Right renal pelvis (tissue), 4 donors: ENCODE data around the gene EXOC2. TPM values are rescaled to one million over a fixed set of nuclear protein-coding genes. Genes with fewer than 3 reads are reported as not detected.

Experiments
- DNase-seq, 4 donors: peaks; one replicate each; pipeline ENCODE4 v3.0.0-alpha.2; 2013; ENCODE audit warnings: low read depth in 4 of 4, low spot score in 3 of 4, missing footprints in 1 of 4
- polyA plus RNA-seq, 4 donors: library from polyadenylated mRNA; unstranded; fragments of 120-200 nt; gene quantifications; one replicate each; pipeline ENCODE4 v1.2.1, GENCODE V29; 2013; ENCODE audit not compliant: insufficient read length in 4 of 4

EXOC2 gene
- polyA plus RNA-seq, 4 donors = 22.3 to 26.1 (median 24.8) TPM

GRCh38 chr6:504446-504980 lies 188.4 kb downstream of the EXOC2 start:
- DNase-seq = no peak

DNA sequence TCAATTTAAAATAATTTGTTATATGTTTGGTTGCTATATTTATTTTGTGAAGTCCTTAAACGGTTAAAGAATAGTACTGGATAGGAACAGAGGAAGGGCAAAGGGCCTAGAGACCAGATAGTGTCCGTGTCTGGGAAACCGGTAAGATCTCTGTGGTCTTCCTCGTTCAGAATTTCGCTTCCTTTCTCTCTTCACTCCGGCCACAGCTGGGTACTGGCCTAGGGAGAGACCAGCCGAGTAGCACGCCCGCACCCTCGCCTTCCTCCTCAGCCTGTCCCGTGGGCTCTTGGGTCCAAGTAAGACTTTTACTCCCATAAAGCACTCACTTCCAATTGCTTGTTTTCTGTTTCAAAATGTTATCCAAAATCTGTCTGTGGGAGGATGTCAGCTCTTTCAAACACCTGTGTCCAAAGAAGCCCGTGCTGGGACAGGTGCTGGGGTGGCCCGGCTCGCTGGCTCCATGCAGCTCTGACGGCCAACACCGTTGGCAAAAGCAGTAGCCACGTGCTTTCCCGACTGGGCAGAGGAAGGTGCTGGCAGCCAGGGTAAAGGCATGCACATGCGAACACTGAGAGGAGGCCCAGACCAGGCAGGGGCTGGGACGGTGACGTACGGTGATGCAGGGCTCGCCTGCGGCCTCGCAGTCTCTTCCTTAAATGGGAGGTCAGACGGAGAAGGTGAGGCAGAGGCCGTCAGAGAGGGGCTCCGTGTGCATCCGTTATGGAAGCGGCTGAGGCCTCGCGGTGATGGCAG lies 189.2 kb downstream of the EXOC2 start:
- DNase-seq = no peak

GRCh38 chr6:502761-503160 lies 190.2 kb downstream of the EXOC2 start:
- DNase-seq = no peak

GRCh38 chr6:501891-502601 lies 190.9 kb downstream of the EXOC2 start:
- no peak for DNase-seq

GRCh38 chr6:499617-500016 lies 193.3 kb downstream of the EXOC2 start:
- no peak for DNase-seq

DNA sequence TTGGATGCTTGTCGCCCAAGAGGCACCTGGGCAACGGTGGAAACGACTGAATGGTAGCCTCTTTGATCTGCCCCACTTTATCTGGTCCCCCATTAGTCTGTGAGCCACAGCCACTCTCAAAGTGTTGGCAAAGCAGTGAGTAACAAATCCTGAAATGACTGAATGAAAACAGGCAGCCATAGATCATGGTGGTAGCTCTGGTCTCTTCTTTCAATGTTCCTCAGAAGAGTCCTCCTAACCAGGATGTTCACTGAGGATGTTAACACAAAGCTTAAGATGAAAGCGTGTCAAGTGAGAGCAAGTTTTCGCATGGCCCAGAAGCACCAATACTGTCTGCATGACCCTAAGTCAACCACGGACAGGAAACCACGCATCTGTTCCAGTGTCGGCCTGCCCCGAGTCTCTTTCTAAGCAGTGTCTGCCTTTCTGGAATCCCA lies 194.1 kb downstream of the EXOC2 start:
- no peak for DNase-seq

- DNase-seq = no peak
Measured at GRCh38 chr6:497258-497657, 195.7 kb downstream of the EXOC2 start.

DNA sequence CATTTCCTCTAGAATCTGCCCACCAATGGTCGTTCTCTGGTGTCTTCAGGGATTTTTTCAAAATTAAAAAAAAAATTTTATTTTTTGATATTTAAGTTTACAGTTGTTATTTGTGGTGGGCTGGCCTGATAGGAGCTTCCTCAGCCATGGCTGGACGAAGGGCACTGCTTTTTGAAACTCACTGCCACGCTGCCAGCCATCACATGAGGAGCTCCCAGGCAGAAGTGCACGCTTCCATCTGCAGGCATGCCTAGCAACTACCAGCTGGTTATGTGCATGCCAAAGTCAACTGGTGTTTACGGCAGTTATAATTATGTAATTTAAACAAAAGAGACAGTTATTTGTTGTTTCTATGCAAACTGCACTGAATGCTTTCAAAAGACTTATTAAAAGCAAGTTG lies 196.3 kb downstream of the EXOC2 start:
- DNase-seq = no peak

GRCh38 chr6:494394-494793 lies 198.5 kb downstream of the EXOC2 start:
- DNase-seq = no peak

- no peak for DNase-seq
Measured at GRCh38 chr6:493840-494239, 199.1 kb downstream of the EXOC2 start.

DNA sequence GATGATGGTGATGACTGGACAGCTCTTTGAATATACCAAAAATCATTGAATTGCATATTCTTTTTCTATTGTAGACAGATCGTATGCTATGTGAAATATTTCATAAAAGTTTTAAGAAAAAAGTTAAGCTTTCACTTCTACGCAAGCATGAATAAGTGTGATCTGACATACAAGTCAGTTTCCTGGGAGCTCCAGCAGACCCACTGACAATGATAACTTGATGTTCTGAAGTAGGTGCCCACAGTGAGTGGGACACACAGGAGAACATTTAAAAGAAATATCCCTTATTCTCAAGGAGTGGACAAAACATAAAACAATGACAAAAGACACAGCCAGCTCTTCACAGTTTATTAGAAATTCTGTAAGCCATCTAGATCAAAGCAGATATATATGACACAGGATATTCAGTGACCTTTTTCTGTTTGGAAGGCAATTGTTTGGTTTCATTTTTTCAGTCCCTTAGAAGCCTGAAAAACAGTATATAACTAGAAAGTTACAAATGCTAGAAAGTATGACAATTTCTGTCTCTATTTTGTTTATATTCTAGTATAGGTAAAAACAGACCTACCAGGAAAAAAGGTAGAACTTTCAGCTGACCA lies 200.0 kb downstream of the EXOC2 start:
- DNase-seq = no peak

GRCh38 chr6:492178-492577 lies 200.8 kb downstream of the EXOC2 start:
- no peak for DNase-seq

DNA sequence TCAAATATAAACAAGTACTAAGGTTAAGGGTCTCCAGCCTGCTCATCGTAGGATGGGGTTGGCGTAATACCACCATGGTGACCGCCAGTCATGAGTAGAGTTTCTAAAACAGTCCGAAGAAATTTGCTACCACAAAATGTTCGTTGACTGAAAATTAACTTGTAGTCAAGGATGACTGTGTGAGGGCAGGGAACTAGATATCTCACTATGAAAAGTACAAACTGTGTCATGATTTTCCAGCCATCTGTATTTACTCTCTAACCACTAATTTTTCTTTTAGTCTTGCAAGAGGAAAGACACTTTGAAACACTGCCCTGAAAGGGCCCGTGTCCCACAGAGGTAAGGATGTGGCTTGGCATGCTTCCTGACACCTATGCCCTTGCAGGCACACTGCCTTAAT lies 201.7 kb downstream of the EXOC2 start:
- no peak for DNase-seq

- no peak for DNase-seq
Measured at GRCh38 chr6:490251-491037, 202.5 kb downstream of the EXOC2 start.

DNA sequence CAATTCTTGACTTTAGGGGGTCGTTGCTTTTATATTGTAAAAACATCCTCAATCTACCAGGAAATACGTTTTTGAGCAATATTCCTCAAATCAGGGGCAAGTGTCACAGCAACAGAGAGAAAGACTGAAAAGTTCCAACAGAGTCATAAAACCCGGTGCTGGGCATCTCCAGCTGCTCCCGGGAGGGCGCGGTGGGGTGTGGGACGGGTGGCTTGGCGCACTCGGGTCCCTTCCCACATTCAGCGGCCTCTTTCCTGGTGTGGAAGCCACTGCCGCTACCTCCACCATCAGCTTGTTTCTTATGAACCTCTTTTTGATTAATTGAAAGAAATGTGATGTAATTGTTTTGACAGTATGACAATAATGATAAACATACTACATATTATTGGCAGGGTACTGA lies 203.2 kb downstream of the EXOC2 start:
- DNase-seq = no peak

- DNase-seq = no peak
Measured at GRCh38 chr6:489001-489400, 203.9 kb downstream of the EXOC2 start.

DNA sequence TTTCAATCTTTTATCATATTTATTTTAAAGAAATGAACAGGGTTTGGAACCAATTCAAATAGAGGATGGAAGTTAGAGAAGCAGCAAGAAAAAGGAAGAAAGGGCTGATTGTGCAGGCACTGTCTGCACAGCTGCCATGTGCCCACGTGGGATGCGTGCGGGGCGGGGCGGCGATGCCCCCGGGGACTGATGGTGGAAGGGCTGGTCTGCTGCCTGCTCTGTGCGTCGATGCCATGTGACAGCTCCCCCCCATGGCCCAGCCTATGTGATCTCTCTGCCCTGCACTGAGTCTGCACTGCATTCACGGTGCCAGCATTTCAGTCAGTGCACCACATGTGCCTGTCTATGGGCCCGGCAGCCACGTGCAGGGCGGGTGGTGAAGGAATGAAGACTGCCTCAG lies 205.0 kb downstream of the EXOC2 start:
- DNase-seq = no peak

GRCh38 chr6:485655-486170 lies 207.2 kb downstream of the EXOC2 start:
- no peak for DNase-seq

GRCh38 chr6:484746-485145 lies 208.2 kb downstream of the EXOC2 start:
- DNase-seq = no peak

DNA sequence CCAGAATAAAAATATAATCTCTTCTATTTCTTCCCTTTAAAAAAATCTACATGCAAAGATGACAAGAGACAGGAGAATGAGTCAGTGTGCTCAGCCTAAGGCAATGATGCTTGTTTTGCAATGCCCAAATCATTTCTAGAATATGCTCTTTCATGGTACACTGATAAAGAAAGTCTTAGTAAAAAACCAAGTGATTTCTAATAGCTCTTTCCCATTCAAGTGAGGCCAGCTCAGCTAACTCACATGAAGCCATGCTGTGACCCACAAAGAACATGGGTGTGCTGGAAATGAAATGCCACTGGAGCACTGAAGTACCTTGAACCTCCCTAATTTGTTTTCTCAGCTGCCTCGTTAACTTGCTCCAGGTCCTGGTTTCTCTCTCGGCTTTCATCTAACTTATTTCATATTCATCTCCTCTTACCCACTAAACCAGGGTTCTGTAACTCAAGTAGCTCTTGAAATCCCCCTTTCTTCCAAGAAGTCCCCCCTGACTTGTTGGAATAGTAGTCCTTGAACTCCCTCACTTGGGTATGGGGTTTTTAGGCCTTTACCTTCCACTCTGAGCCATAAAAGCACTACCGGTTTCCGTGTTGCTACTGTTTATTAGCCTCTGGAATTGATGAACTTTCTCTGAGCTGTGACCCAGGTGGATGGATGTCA lies 208.7 kb downstream of the EXOC2 start:
- no peak for DNase-seq
